Epithelial cell of proximal tubule (primary cell): ENCODE data around the gene RHBG. TPM values are rescaled to one million over a fixed set of nuclear protein-coding genes. Genes with fewer than 3 reads are reported as not detected.

ENCODE experiments used
- DNase-seq: peaks from one replicate; pipeline ENCODE4 v3.0.0-alpha.2; 2011; ENCODE audit warnings: low read depth
- H3K4me3 ChIP-seq: 2 replicates; pipeline ENCODE4 v1.5.1; 2011; ENCODE audit warnings: low read depth, mild to moderate bottlenecking, low read length
- CTCF ChIP-seq: conservative IDR thresholded peaks from 2 replicates; pipeline ENCODE4 v1.5.1; 2012; ENCODE audit warnings: low read depth, mild to moderate bottlenecking, low read length
- total RNA-seq: library from RNA; depleted of rRNA; stranded (reverse); fragments of >200 nt; gene quantifications from 2 replicates; pipeline ENCODE4 v1.2.3, GENCODE V29; 2015

Gene RHBG
- total RNA-seq, 1 donor from 2014 or later = not detected

GRCh38 chr1:156356262-156356874, 12.6 kb upstream of the RHBG start:
- no peak overlapping the region for H3K4me3 ChIP-seq
- no peak for TF ChIP-seq CTCF
- DNase-seq = no peak

GRCh38 chr1:156356875-156357534, 12.0 kb upstream of the RHBG start:
- H3K4me3 ChIP-seq = no peak overlapping the region
- DNase-seq = no peak

GRCh38 chr1:156357977-156358376, 11.0 kb upstream of the RHBG start:
- H3K4me3 ChIP-seq = no peak overlapping the region
- no peak for TF ChIP-seq CTCF
- DNase-seq = no peak

More at GRCh38 chr1:156356875-156357534, 12.0 kb upstream of the RHBG start:
- TF ChIP-seq CTCF = peak; percentile 85

- DNase-seq = no peak
- no peak overlapping the region for H3K4me3 ChIP-seq
- no peak for TF ChIP-seq CTCF
These were observed 10.4 kb upstream of the RHBG start for GRCh38 chr1:156358641-156359040.

- no peak for DNase-seq
- TF ChIP-seq CTCF = no peak
- no peak overlapping the region for H3K4me3 ChIP-seq
These were observed 9.8 kb upstream of the RHBG start for GRCh38 chr1:156359249-156359648.

- TF ChIP-seq CTCF = peak; percentile 37
- no peak for DNase-seq
- no peak overlapping the region for H3K4me3 ChIP-seq
These were observed 9.0 kb upstream of the RHBG start for GRCh38 chr1:156359973-156360372.

- no peak for TF ChIP-seq CTCF
- DNase-seq = no peak
- no peak overlapping the region for H3K4me3 ChIP-seq
These were observed 8.5 kb upstream of the RHBG start for GRCh38 chr1:156360534-156360933.
